HCT116 (cell line): ENCODE results near the gene ABCC9. TPM values are rescaled to one million over a fixed set of nuclear protein-coding genes. Genes with fewer than 3 reads are reported as not detected.

ENCODE experiments used
- ATAC-seq: fragments of 200-7000 bp; cut with Tn5 transposase; 2 replicates; pipeline ENCODE4 v1.9.1; 2020; ENCODE audit warnings: mild to moderate bottlenecking, moderate library complexity
- BruUV-seq: library from RNA; stranded (reverse); fragments of 400-500 nt; replicated peaks from 2 replicates; lab custom pipeline; 2021; lab: Mats Ljungman, UMichigan
- CTCF ChIA-PET: fragments of 300-600 bp; sonication (Branson Sonifier 250); formaldehyde crosslinking; loops from one replicate; lab custom pipeline; 2021; ENCODE audit warnings: antibody characterized with exemption; lab: Charles Lee
- POLR2A ChIA-PET: fragments of 300-600, 350-600 bp; sonication (Branson Sonifier 250); formaldehyde crosslinking; loops from one replicate; lab custom pipeline; 2021; ENCODE audit warnings: antibody characterized with exemption; lab: Charles Lee
- RAD21 ChIA-PET, 2 experiments: fragments of 300-600 bp; sonication (Branson Sonifier 250); formaldehyde crosslinking; loops; one replicate each; lab custom pipeline; 2023; ENCODE audit warnings: low total read pairs in 2 of 2; ENCODE audit not compliant: uncharacterized antibody in 2 of 2, unreplicated experiment in 2 of 2, low non-redundant PET in 1 of 2; lab: Charles Lee
- DNase-seq: peaks from one replicate; pipeline ENCODE4 v3.0.0-alpha.2; 2010; ENCODE audit warnings: low read depth, low spot score
- H2AFZ ChIP-seq: fragments of 200-600 bp; shearing (Covaris generic), sonication (generic); 2 replicates; pipeline ENCODE4 v1.6.1; 2017; ENCODE audit warnings: low read depth, mixed run types, mixed read lengths, antibody characterized with exemption, low read length; ENCODE audit not compliant: poor library complexity, severe bottlenecking
- H3K27ac ChIP-seq: 2 replicates; pipeline ENCODE4 v1.5.1; 2012; ENCODE audit warnings: low read depth, low read length
- H3K27me3 ChIP-seq: fragments of 200-600 bp; sonication (generic); 2 replicates; pipeline ENCODE4 v1.6.1; 2016; ENCODE audit warnings: mixed run types, low read length, mixed read lengths; ENCODE audit not compliant: insufficient read depth
- H3K36me3 ChIP-seq, 2 experiments: fragments of 200-500 bp in 1 of 2; fragments of 200-600 bp in 1 of 2; sonication (Bioruptor generic) in 1 of 2; sonication (generic) in 1 of 2; 2 replicates each; pipeline versions ENCODE4 v1.5.1 to v1.6.1; 2014 to 2016; ENCODE audit warnings: low read length in 2 of 2, inconsistent platforms in 1 of 2, mixed read lengths in 1 of 2, mixed run types in 1 of 2; ENCODE audit not compliant: insufficient read depth in 2 of 2, control insufficient read depth in 1 of 2
- H3K4me1 ChIP-seq, 2 experiments: fragments of 200-600 bp in 1 of 2; sonication (generic) in 1 of 2; 2 replicates each; pipeline versions ENCODE4 v1.5.1 to v1.6.1; 2012 to 2017; ENCODE audit warnings: low read length in 2 of 2, inconsistent platforms in 1 of 2, mild to moderate bottlenecking in 1 of 2, mixed read lengths in 1 of 2, mixed run types in 1 of 2, moderate library complexity in 1 of 2; ENCODE audit not compliant: insufficient read depth in 2 of 2, control insufficient read depth in 1 of 2
- H3K4me2 ChIP-seq: fragments of 200-600 bp; sonication (generic); 2 replicates; pipeline ENCODE4 v1.6.1; 2017; ENCODE audit warnings: mixed run types, low read length, mixed read lengths
- H3K4me3 ChIP-seq, 2 experiments: fragments of 200-600 bp in 1 of 2; sonication (generic) in 1 of 2; replicated peaks in 1 of 2; 2 replicates each; pipeline ENCODE4 v1.5.1; 2011 to 2016; ENCODE audit warnings: low read length in 2 of 2, control low read depth in 1 of 2, low read depth in 1 of 2, mild to moderate bottlenecking in 1 of 2, mixed read lengths in 1 of 2, mixed run types in 1 of 2
- H3K79me2 ChIP-seq: fragments of 200-600 bp; sonication (generic); 2 replicates; pipeline ENCODE4 v1.6.1; 2017; ENCODE audit warnings: mild to moderate bottlenecking, mixed run types, low read length, moderate library complexity, mixed read lengths; ENCODE audit not compliant: insufficient read depth
- H3K9ac ChIP-seq: fragments of 200-600 bp; sonication (generic); 2 replicates; pipeline ENCODE4 v1.6.1; 2016; ENCODE audit warnings: low read length, mixed read lengths
- H3K9me2 ChIP-seq: fragments of 200-600 bp; sonication (generic), shearing (Covaris generic); 2 replicates; pipeline ENCODE4 v1.6.1; 2017; ENCODE audit warnings: mixed run types, mild to moderate bottlenecking, moderate library complexity; ENCODE audit not compliant: insufficient read depth
- H3K9me3 ChIP-seq, 2 experiments: fragments of 200-500 bp in 1 of 2; fragments of 200-600 bp in 1 of 2; sonication (Bioruptor generic) in 1 of 2; sonication (generic) in 1 of 2; 2 replicates each; pipeline ENCODE4 v1.6.1; 2014 to 2017; ENCODE audit warnings: low read length in 2 of 2, mixed read lengths in 2 of 2, inconsistent platforms in 1 of 2, low read depth in 1 of 2, mild to moderate bottlenecking in 1 of 2, mixed run types in 1 of 2, moderate library complexity in 1 of 2; ENCODE audit not compliant: control insufficient read depth in 1 of 2, insufficient read depth in 1 of 2
- H4K20me1 ChIP-seq: fragments of 200-600 bp; sonication (generic), shearing (Covaris generic); 2 replicates; pipeline ENCODE4 v1.6.1; 2017; ENCODE audit warnings: mixed run types, mild to moderate bottlenecking, moderate library complexity; ENCODE audit not compliant: insufficient read depth
- EGR1 ChIP-seq: IDR thresholded peaks from 2 replicates; pipeline ENCODE4 v1.6.1; 2012; ENCODE audit warnings: low read depth
- POLR2A ChIP-seq: IDR thresholded peaks from 2 replicates; pipeline ENCODE4 v1.7.0; 2011; ENCODE audit warnings: borderline replicate concordance; ENCODE audit not compliant: insufficient read depth, insufficient read length; ENCODE audit errors: extremely low read depth
- POLR2AphosphoS5 ChIP-seq: IDR thresholded peaks from 2 replicates; pipeline ENCODE4 v1.6.1; 2011; ENCODE audit warnings: mild to moderate bottlenecking, low read depth, low read length, moderate library complexity
- RAD21 ChIP-seq: IDR thresholded peaks from 2 replicates; pipeline ENCODE4 v1.6.1; 2012; ENCODE audit warnings: low read depth, mild to moderate bottlenecking
- SIN3A ChIP-seq: IDR thresholded peaks from 2 replicates; pipeline ENCODE4 v1.6.1; 2012; ENCODE audit warnings: low read depth
- intact Hi-C: fragments of 100-400 bp; cut with micrococcal nuclease; formaldehyde crosslinking; loops from 2 replicates; pipeline ENCODE4 v1.10.0; 2022
- total RNA-seq: library from RNA; stranded (reverse); gene quantifications from one replicate; pipeline ENCODE4 v1.2.1, GENCODE V29; 2021; ENCODE audit not compliant: unreplicated experiment
- TF ChIP-seq, protein P1 (sequence below): IDR thresholded peaks from 2 replicates; pipeline ENCODE4 v1.6.1; 2011; ENCODE audit warnings: mild to moderate bottlenecking, low read length, moderate library complexity; ENCODE audit not compliant: insufficient replicate concordance; ENCODE audit errors: extremely low read depth

ABCC9 gene
- total RNA-seq, 1 experiment from 2014 or later: 0.05 TPM

DNA sequence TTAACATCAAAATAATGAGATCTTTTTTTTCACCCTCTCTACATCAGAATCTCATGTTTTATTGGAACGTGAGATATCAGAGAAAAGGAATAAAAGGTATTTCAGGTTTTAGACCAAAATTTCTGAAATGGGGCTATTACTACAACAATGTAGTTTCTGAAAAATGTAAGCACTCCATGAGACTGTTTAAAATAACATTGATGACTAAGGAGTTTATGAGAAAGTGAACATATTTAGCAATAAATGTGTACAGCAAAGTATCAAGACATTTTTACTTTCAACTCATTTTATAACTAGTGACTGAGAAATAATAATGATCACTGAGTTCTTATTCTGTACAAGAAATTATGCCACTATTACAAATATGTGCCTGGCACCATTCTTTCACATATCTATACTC lies 39.3 kb upstream of the ABCC9 start:
- CTCF ChIA-PET: interaction anchor here (1.6 kb wide), 1 partner anchor 9 kb away, joined by 5 read pairs; no protein-coding TSS in a partner anchor
- no peak for TF ChIP-seq POLR2AphosphoS5
- TF ChIP-seq SIN3A: no peak
- RAD21 ChIA-PET: no interaction called here
- Histone ChIP-seq H3K9ac (no peak overlapping the region), H3K4me3 (no peak overlapping the region), H4K20me1 (no peaks in the 10 kb centered on the region), H3K27me3 (0 out of 2 replicates have a peak, but pooled peaks cover 6% of the 10 kb centered on the region), H3K9me3 (no peaks in the 10 kb centered on the region), H3K36me3 (no peaks in the 10 kb centered on the region), H3K9me2 (no peaks in the 10 kb centered on the region), H2AFZ (no peak overlapping the region), H3K4me1 (no peaks in the 10 kb centered on the region), H3K4me2 (no peak overlapping the region), H3K79me2 (no peaks in the 10 kb centered on the region), H3K27ac (no peak overlapping the region)
- DNase-seq: no peak
- no peak for ATAC-seq
- POLR2A ChIA-PET: no interaction called here
- intact Hi-C loops: no loop called here
- BruUV-seq: no TSS peak

DNA sequence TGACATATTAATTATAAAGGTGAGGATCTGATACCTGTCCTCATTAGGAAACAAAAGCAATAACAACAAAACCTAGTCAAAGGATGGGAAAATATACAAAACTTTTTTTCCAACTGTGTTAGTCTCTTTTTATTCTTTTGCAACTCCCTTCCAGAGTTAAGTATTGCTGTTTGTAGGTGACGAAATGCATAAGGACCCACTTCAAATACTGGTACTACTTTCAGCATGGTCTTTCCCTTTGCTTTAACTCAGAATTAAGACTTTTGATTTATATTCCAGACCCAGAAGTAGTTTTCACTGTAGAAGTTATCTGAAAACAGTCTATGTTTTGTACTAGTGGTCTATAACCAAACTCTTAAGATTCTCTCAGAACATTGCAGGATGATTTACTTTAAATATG lies 34.1 kb upstream of the ABCC9 start:
- no peaks in the 10 kb centered on the region for H3K79me2 ChIP-seq
- no peak overlapping the region for H3K4me3 ChIP-seq
- H3K9me2 ChIP-seq: no peaks in the 10 kb centered on the region
- H3K27me3 ChIP-seq: peaks cover 8% of the 10 kb centered on the region; the same call in 1 of the 2 replicates
- RAD21 ChIA-PET: no interaction called here
- H3K4me1 ChIP-seq: no peaks in the 10 kb centered on the region
- no peaks in the 10 kb centered on the region for H4K20me1 ChIP-seq
- no peak overlapping the region for H3K9ac ChIP-seq
- no peaks in the 10 kb centered on the region for H3K36me3 ChIP-seq
- POLR2A ChIA-PET: no interaction called here
- CTCF ChIA-PET: no interaction called here
- H2AFZ ChIP-seq: no peak overlapping the region
- DNase-seq (no peak), ATAC-seq (no peak)
- TF ChIP-seq EGR1 (no peak), SIN3A (no peak), POLR2AphosphoS5 (no peak), RAD21 (no peak), POLR2A (no peak)
- TF ChIP-seq, protein P1, sequence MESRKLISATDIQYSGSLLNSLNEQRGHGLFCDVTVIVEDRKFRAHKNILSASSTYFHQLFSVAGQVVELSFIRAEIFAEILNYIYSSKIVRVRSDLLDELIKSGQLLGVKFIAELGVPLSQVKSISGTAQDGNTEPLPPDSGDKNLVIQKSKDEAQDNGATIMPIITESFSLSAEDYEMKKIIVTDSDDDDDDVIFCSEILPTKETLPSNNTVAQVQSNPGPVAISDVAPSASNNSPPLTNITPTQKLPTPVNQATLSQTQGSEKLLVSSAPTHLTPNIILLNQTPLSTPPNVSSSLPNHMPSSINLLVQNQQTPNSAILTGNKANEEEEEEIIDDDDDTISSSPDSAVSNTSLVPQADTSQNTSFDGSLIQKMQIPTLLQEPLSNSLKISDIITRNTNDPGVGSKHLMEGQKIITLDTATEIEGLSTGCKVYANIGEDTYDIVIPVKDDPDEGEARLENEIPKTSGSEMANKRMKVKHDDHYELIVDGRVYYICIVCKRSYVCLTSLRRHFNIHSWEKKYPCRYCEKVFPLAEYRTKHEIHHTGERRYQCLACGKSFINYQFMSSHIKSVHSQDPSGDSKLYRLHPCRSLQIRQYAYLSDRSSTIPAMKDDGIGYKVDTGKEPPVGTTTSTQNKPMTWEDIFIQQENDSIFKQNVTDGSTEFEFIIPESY: no peak
- H3K4me2 ChIP-seq: no peak overlapping the region
- intact Hi-C loops: no loop called here
- BruUV-seq: no TSS peak
- H3K27ac ChIP-seq: no peak overlapping the region
- no peaks in the 10 kb centered on the region for H3K9me3 ChIP-seq
